OCI-LY1 (cell line): Measurements from ENCODE around the gene TAF6.

Experiments
- H2AFZ ChIP-seq: fragments of 200-600 bp; sonication (generic), shearing (Covaris generic); 2 replicates; pipeline ENCODE4 v1.6.0; 2014; ENCODE audit warnings: antibody characterized with exemption, mild to moderate bottlenecking, low read length
- H3F3A ChIP-seq: fragments of 200-600 bp; sonication (generic), shearing (Covaris generic); 2 replicates; pipeline ENCODE4 v1.6.0; 2014; ENCODE audit warnings: mild to moderate bottlenecking, antibody characterized with exemption, low read length, moderate library complexity; ENCODE audit not compliant: insufficient read depth
- H3K27ac ChIP-seq: fragments of 200-600 bp; sonication (generic); 2 replicates; pipeline ENCODE4 v1.5.1; 2014; ENCODE audit warnings: low read length, mixed run types, mild to moderate bottlenecking, low read depth; ENCODE audit not compliant: poor library complexity, severe bottlenecking
- H3K27me3 ChIP-seq: fragments of 200-600 bp; sonication (generic); 2 replicates; pipeline ENCODE4 v1.6.0; 2014; ENCODE audit warnings: antibody characterized with exemption, mild to moderate bottlenecking, low read length, moderate library complexity; ENCODE audit not compliant: insufficient read depth
- H3K36me3 ChIP-seq: fragments of 200-600 bp; sonication (generic); 2 replicates; pipeline ENCODE4 v1.6.1; 2014; ENCODE audit warnings: mild to moderate bottlenecking, antibody characterized with exemption, low read length, moderate library complexity, mixed read lengths; ENCODE audit not compliant: insufficient read depth
- H3K4me1 ChIP-seq: fragments of 200-600 bp; sonication (generic); 2 replicates; pipeline ENCODE4 v1.5.1; 2014; ENCODE audit warnings: mild to moderate bottlenecking, low read length, moderate library complexity; ENCODE audit not compliant: insufficient read depth, severe bottlenecking
- H3K4me2 ChIP-seq: fragments of 200-600 bp; sonication (generic), shearing (Covaris generic); 2 replicates; pipeline ENCODE4 v1.6.1; 2014; ENCODE audit warnings: low read length
- H3K4me3 ChIP-seq: fragments of 200-600 bp; sonication (generic); 2 replicates; pipeline ENCODE4 v1.5.1; 2014; ENCODE audit warnings: low read length, low read depth, mild to moderate bottlenecking, mixed read lengths; ENCODE audit not compliant: poor library complexity, severe bottlenecking
- H3K79me2 ChIP-seq: fragments of 200-600 bp; shearing (Covaris generic); 2 replicates; pipeline ENCODE4 v1.6.1; 2016; ENCODE audit warnings: mixed run types, low read length, mixed read lengths; ENCODE audit not compliant: insufficient read depth
- H3K9ac ChIP-seq: fragments of 200-600 bp; sonication (generic), shearing (Covaris generic); 2 replicates; pipeline ENCODE4 v1.6.1; 2014; ENCODE audit warnings: mild to moderate bottlenecking, low read length, mixed read lengths
- H3K9me2 ChIP-seq: fragments of 200-600 bp; sonication (generic), shearing (Covaris generic); 2 replicates; pipeline ENCODE4 v1.6.1; 2014; ENCODE audit warnings: low read depth, mild to moderate bottlenecking, low read length, mixed read lengths
- H3K9me3 ChIP-seq: fragments of 200-600 bp; shearing (Covaris generic); 2 replicates; pipeline ENCODE4 v1.6.1; 2014; ENCODE audit warnings: low read length, mixed read lengths
- H4K20me1 ChIP-seq: fragments of 200-600 bp; sonication (generic), shearing (Covaris generic); 2 replicates; pipeline ENCODE4 v1.6.0; 2016; ENCODE audit warnings: mild to moderate bottlenecking, low read length; ENCODE audit not compliant: insufficient read depth
- EZH2 ChIP-seq: fragments of 200-600 bp; sonication (generic), shearing (Covaris generic); IDR thresholded peaks from 2 replicates; pipeline ENCODE4 v1.8.0; 2017; ENCODE audit warnings: borderline replicate concordance, mixed run types, mild to moderate bottlenecking, antibody characterized with exemption, low read length, moderate library complexity, mixed read lengths
- TF ChIP-seq, protein P1 (sequence below): fragments of 200-600 bp; sonication (generic), shearing (Covaris generic); IDR thresholded peaks from 2 replicates; pipeline ENCODE4 v1.5.1; 2017; ENCODE audit warnings: mild to moderate bottlenecking, antibody characterized with exemption, low read length, moderate library complexity, mixed read lengths

TAF6 gene

GRCh38 chr7:100061518-100062193 is 57.5 kb downstream of the TAF6 start:
- H3K9me3 ChIP-seq, result no peaks in the 10 kb centered on the region
- no peak overlapping the region for H3K4me3 ChIP-seq
- no peak overlapping the region for H3K9ac ChIP-seq
- no peaks in the 10 kb centered on the region for H3F3A ChIP-seq
- H3K27ac ChIP-seq, result no peak overlapping the region
- H3K9me2 ChIP-seq, result no peaks in the 10 kb centered on the region
- H3K27me3 ChIP-seq, result no peaks in the 10 kb centered on the region
- H4K20me1 ChIP-seq, result no peaks in the 10 kb centered on the region
- H3K79me2 ChIP-seq, result no peaks in the 10 kb centered on the region
- H3K4me2 ChIP-seq, result no peak overlapping the region
- H2AFZ ChIP-seq, result no peak overlapping the region
- H3K4me1 ChIP-seq, result peaks cover 10% of the 10 kb centered on the region
- peaks cover 77% of the 10 kb centered on the region for H3K36me3 ChIP-seq
- no peak for TF ChIP-seq EZH2
- TF ChIP-seq, protein P1, sequence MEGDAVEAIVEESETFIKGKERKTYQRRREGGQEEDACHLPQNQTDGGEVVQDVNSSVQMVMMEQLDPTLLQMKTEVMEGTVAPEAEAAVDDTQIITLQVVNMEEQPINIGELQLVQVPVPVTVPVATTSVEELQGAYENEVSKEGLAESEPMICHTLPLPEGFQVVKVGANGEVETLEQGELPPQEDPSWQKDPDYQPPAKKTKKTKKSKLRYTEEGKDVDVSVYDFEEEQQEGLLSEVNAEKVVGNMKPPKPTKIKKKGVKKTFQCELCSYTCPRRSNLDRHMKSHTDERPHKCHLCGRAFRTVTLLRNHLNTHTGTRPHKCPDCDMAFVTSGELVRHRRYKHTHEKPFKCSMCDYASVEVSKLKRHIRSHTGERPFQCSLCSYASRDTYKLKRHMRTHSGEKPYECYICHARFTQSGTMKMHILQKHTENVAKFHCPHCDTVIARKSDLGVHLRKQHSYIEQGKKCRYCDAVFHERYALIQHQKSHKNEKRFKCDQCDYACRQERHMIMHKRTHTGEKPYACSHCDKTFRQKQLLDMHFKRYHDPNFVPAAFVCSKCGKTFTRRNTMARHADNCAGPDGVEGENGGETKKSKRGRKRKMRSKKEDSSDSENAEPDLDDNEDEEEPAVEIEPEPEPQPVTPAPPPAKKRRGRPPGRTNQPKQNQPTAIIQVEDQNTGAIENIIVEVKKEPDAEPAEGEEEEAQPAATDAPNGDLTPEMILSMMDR, result no peak

GRCh38 chr7:100059251-100059739 is 59.9 kb downstream of the TAF6 start:
- no peaks in the 10 kb centered on the region for H3K27me3 ChIP-seq
- H3K9me2 ChIP-seq, result no peaks in the 10 kb centered on the region
- H3K4me2 ChIP-seq, result no peak overlapping the region; the same call in 1 of the 2 replicates
- TF ChIP-seq, protein P1, result no peak
- no peak for TF ChIP-seq EZH2
- peaks cover 10% of the 10 kb centered on the region for H3K4me1 ChIP-seq
- H3K9me3 ChIP-seq, result no peaks in the 10 kb centered on the region
- H3K27ac ChIP-seq, result peak overlapping the region; percentile 24
- no peaks in the 10 kb centered on the region for H3F3A ChIP-seq
- no peak overlapping the region for H2AFZ ChIP-seq
- H3K9ac ChIP-seq, result no peak overlapping the region
- no peaks in the 10 kb centered on the region for H4K20me1 ChIP-seq
- H3K4me3 ChIP-seq, result no peak overlapping the region
- H3K36me3 ChIP-seq, result peaks cover 60% of the 10 kb centered on the region
- H3K79me2 ChIP-seq, result no peaks in the 10 kb centered on the region
